Measurements from ENCODE around the gene PCGF3.

PCGF3 gene

GRCh38 chr4:789571-790465 is 84.2 kb downstream of the PCGF3 start:
- DNase-seq (ENCODE audit: low read depth) = no peak
- no peak overlapping the region for H3K4me3 ChIP-seq (replicated peaks; ENCODE audit: low read depth, low read length)
- TF ChIP-seq CTCF (IDR thresholded peaks at IDR 0.05; ENCODE audit: low read length, missing control alignments) = no peak

GRCh38 chr4:790466-790820 is 84.8 kb downstream of the PCGF3 start:
- H3K4me3 ChIP-seq (replicated peaks; ENCODE audit: low read depth, low read length) = no peak overlapping the region

GRCh38 chr4:791252-791897 is 85.7 kb downstream of the PCGF3 start:
- H3K4me3 ChIP-seq (replicated peaks; ENCODE audit: low read depth, low read length) = no peak overlapping the region
- no peak for DNase-seq (ENCODE audit: low read depth)
- TF ChIP-seq CTCF (IDR thresholded peaks at IDR 0.05; ENCODE audit: low read length, missing control alignments) = no peak

More at GRCh38 chr4:790466-790820, 84.8 kb downstream of the PCGF3 start:
- TF ChIP-seq CTCF (IDR thresholded peaks at IDR 0.05; ENCODE audit: low read length, missing control alignments) = no peak
- no peak for DNase-seq (ENCODE audit: low read depth)

GRCh38 chr4:791898-792625 is 86.4 kb downstream of the PCGF3 start:
- no peak for TF ChIP-seq CTCF (IDR thresholded peaks at IDR 0.05; ENCODE audit: low read length, missing control alignments)
- no peak overlapping the region for H3K4me3 ChIP-seq (replicated peaks; ENCODE audit: low read depth, low read length)
- no peak for DNase-seq (ENCODE audit: low read depth)

GRCh38 chr4:792626-793092 is 87.0 kb downstream of the PCGF3 start:
- H3K4me3 ChIP-seq (replicated peaks; ENCODE audit: low read depth, low read length) = no peak overlapping the region
- TF ChIP-seq CTCF (IDR thresholded peaks at IDR 0.05; ENCODE audit: low read length, missing control alignments) = no peak
- DNase-seq (ENCODE audit: low read depth) = no peak

- TF ChIP-seq CTCF (IDR thresholded peaks at IDR 0.05; ENCODE audit: low read length, missing control alignments) = no peak
- no peak for DNase-seq (ENCODE audit: low read depth)
These were observed 87.6 kb downstream of the PCGF3 start for GRCh38 chr4:793093-793861.

More at GRCh38 chr4:793093-793861, 87.6 kb downstream of the PCGF3 start:
- no peak overlapping the region for H3K4me3 ChIP-seq (replicated peaks; ENCODE audit: low read depth, low read length)
